Caco-2 (cell line): ENCODE results near the gene KCNIP4. TPM values are rescaled to one million over a fixed set of nuclear protein-coding genes. Genes with fewer than 3 reads are reported as not detected.

ENCODE experiments used
- BruUV-seq: library from RNA; stranded (reverse); fragments of 400-500 nt; replicated peaks from 2 replicates; lab custom pipeline; 2021; lab: Mats Ljungman, UMichigan
- CTCF ChIA-PET: fragments of 300-600 bp; sonication (Branson Sonifier 250); formaldehyde crosslinking; loops from one replicate; lab custom pipeline; 2022; ENCODE audit warnings: antibody characterized with exemption; lab: Charles Lee
- POLR2A ChIA-PET: fragments of 300-600 bp; sonication (Branson Sonifier 250); formaldehyde crosslinking; loops from one replicate; lab custom pipeline; 2022; ENCODE audit warnings: antibody characterized with exemption; lab: Charles Lee
- DNase-seq, 2 experiments: peaks; one replicate each; pipeline versions ENCODE4 v3.0.0 to v3.0.0-alpha.2; 2020 to 2022
- H3K27me3 ChIP-seq: replicated peaks from 2 replicates; pipeline ENCODE4 v1.6.0; 2011; ENCODE audit warnings: low read length; ENCODE audit not compliant: control insufficient read depth, insufficient read depth
- H3K36me3 ChIP-seq: 2 replicates; pipeline ENCODE4 v1.5.1; 2011; ENCODE audit warnings: low read length; ENCODE audit not compliant: control insufficient read depth, insufficient read depth
- H3K4me1 ChIP-seq: fragments of 250-450 bp; sonication (Bioruptor Pico); 2 replicates; pipeline ENCODE4 v1.5.1; 2020; ENCODE audit warnings: mild to moderate bottlenecking
- H3K4me3 ChIP-seq: 2 replicates; pipeline ENCODE4 v1.5.1; 2011; ENCODE audit warnings: low read depth, mild to moderate bottlenecking, control low read depth, low read length
- H3K9me3 ChIP-seq: fragments of 250-450 bp; sonication (Bioruptor Pico); 2 replicates; pipeline ENCODE4 v1.5.1; 2020; ENCODE audit warnings: mild to moderate bottlenecking, moderate library complexity
- H3K27ac Mint-ChIP-seq: one replicate; pipeline ENCODE4 v1.8.0; 2022; ENCODE audit warnings: mixed read lengths; ENCODE audit not compliant: unreplicated experiment
- H3K27me3 Mint-ChIP-seq: one replicate; pipeline ENCODE4 v1.8.0; 2022; ENCODE audit warnings: mixed read lengths; ENCODE audit not compliant: insufficient read depth, unreplicated experiment
- H3K36me3 Mint-ChIP-seq: one replicate; pipeline ENCODE4 v1.8.0; 2022; ENCODE audit warnings: mild to moderate bottlenecking, mixed read lengths; ENCODE audit not compliant: insufficient read depth, unreplicated experiment
- H3K4me1 Mint-ChIP-seq: one replicate; pipeline ENCODE4 v1.8.0; 2022; ENCODE audit warnings: low read depth, mixed read lengths; ENCODE audit not compliant: unreplicated experiment
- H3K4me3 Mint-ChIP-seq: one replicate; pipeline ENCODE4 v1.8.0; 2022; ENCODE audit warnings: mild to moderate bottlenecking, moderate library complexity, mixed read lengths; ENCODE audit not compliant: unreplicated experiment
- H3K9me3 Mint-ChIP-seq: one replicate; pipeline ENCODE4 v1.8.0; 2022; ENCODE audit warnings: mixed read lengths; ENCODE audit not compliant: unreplicated experiment
- CTCF ChIP-seq, 2 experiments: fragments of 200-600 bp in 1 of 2; IDR thresholded peaks; 1 replicate in 1 of 2; 2 replicates in 1 of 2; pipeline versions ENCODE4 v1.5.1 to v1.8.0; 2011 to 2022; ENCODE audit warnings: antibody characterized with exemption in 1 of 2, control low read depth in 1 of 2, inconsistent platforms in 1 of 2, low read depth in 1 of 2, low read length in 1 of 2, mild to moderate bottlenecking in 1 of 2, moderate library complexity in 1 of 2; ENCODE audit not compliant: insufficient read depth in 1 of 2, severe bottlenecking in 1 of 2, unreplicated experiment in 1 of 2
- intact Hi-C: fragments of 100-400 bp; cut with micrococcal nuclease; formaldehyde crosslinking; loops from one replicate; pipeline ENCODE4 v1.10.0; 2022; ENCODE audit not compliant: unreplicated experiment
- total RNA-seq: library from RNA; stranded (reverse); gene quantifications from 2 replicates; pipeline ENCODE4 v1.2.3, GENCODE V29; 2022

Gene KCNIP4
- total RNA-seq, 1 experiment from 2014 or later = not detected

GRCh38 chr4:21327976-21328700 is 620.4 kb downstream of the KCNIP4 start:
- Mint-ChIP-seq H3K9me3 (peaks cover 11% of the 10 kb centered on the region), H3K4me3 (no peak overlapping the region), H3K27me3 (peaks cover 13% of the 10 kb centered on the region), H3K27ac (no peak overlapping the region), H3K4me1 (no peaks in the 10 kb centered on the region), H3K36me3 (no peaks in the 10 kb centered on the region)
- POLR2A ChIA-PET = no interaction called here
- Histone ChIP-seq H3K9me3 (peaks cover 4% of the 10 kb centered on the region; the same call in 1 of the 2 replicates), H3K27me3 (no peaks in the 10 kb centered on the region), H3K4me1 (no peaks in the 10 kb centered on the region), H3K36me3 (no peaks in the 10 kb centered on the region), H3K4me3 (no peak overlapping the region)
- CTCF ChIA-PET = no interaction called here
- TF ChIP-seq CTCF (IDR thresholded peaks at IDR 0.05; ENCODE audit: insufficient read depth in 1 of 2, low read depth in 1 of 2, low read length in 1 of 2, severe bottlenecking in 1 of 2, unreplicated experiment in 1 of 2) = no peak
- DNase-seq = no peak
- BruUV-seq = no TSS peak
- intact Hi-C loops = no loop called here

- H3K4me3 ChIP-seq = no peak overlapping the region
- H3K27me3 ChIP-seq = no peaks in the 10 kb centered on the region
- Mint-ChIP-seq H3K27me3 (peaks cover 23% of the 10 kb centered on the region), H3K27ac (no peak overlapping the region), H3K4me3 (no peak overlapping the region), H3K4me1 (no peaks in the 10 kb centered on the region), H3K9me3 (peaks cover 15% of the 10 kb centered on the region), H3K36me3 (no peaks in the 10 kb centered on the region)
- CTCF ChIA-PET = no interaction called here
- no peaks in the 10 kb centered on the region for H3K4me1 ChIP-seq
- H3K9me3 ChIP-seq = peaks cover 1% of the 10 kb centered on the region; the same call in 1 of the 2 replicates
- no peak for TF ChIP-seq CTCF (IDR thresholded peaks at IDR 0.05; ENCODE audit: insufficient read depth in 1 of 2, low read depth in 1 of 2, low read length in 1 of 2, severe bottlenecking in 1 of 2, unreplicated experiment in 1 of 2)
- intact Hi-C loops = no loop called here
- BruUV-seq = no TSS peak
- no peak for DNase-seq
- no peaks in the 10 kb centered on the region for H3K36me3 ChIP-seq
- POLR2A ChIA-PET = no interaction called here
Measured at GRCh38 chr4:21320034-21320433, 628.5 kb downstream of the KCNIP4 start.

GRCh38 chr4:21307709-21308108 is 640.9 kb downstream of the KCNIP4 start:
- Mint-ChIP-seq H3K27me3 (peaks cover 12% of the 10 kb centered on the region), H3K9me3 (no peaks in the 10 kb centered on the region), H3K4me3 (no peak overlapping the region), H3K36me3 (no peaks in the 10 kb centered on the region), H3K27ac (no peak overlapping the region), H3K4me1 (no peaks in the 10 kb centered on the region)
- ChIA-PET CTCF (no interaction called here), POLR2A (no interaction called here)
- no peak for DNase-seq
- H3K27me3 ChIP-seq = no peaks in the 10 kb centered on the region
- intact Hi-C loops = no loop called here
- TF ChIP-seq CTCF (IDR thresholded peaks at IDR 0.05; ENCODE audit: insufficient read depth in 1 of 2, low read depth in 1 of 2, low read length in 1 of 2, severe bottlenecking in 1 of 2, unreplicated experiment in 1 of 2) = no peak
- H3K9me3 ChIP-seq = no peaks in the 10 kb centered on the region
- BruUV-seq = no TSS peak
- H3K36me3 ChIP-seq = no peaks in the 10 kb centered on the region
- no peaks in the 10 kb centered on the region for H3K4me1 ChIP-seq
- no peak overlapping the region for H3K4me3 ChIP-seq
